NCI-H1694 treated with DMSO at 0.1 percent for 48 hours (cell line): ENCODE data around the gene DYNLT2B.
"Not testable (repeated sequence)": the region's sequence is repeated elsewhere in the genome, so short reads cannot be mapped to it uniquely, and the experiment has no call there.

Experiments
- DNase-seq: peaks from one replicate; lab custom pipeline; 2025; lab: John Stamatoyannopoulos, UW

The DYNLT2B gene

GRCh38 chr3:196317687-196318467 lies at the start of gene DYNLT2B:
Gene DYNLT2B (minus strand): TSS chr3:196318240. CDS start chr3:196318152, 88 bp downstream.
- peak; percentile 85 for DNase-seq

- no peak for DNase-seq
These were observed 47.7 kb upstream of the DYNLT2B start for GRCh38 chr3:196365736-196366135.

GRCh38 chr3:196360586-196360985 lies 42.5 kb upstream of the DYNLT2B start:
- no peak for DNase-seq

GRCh38 chr3:196358540-196358939 lies 40.5 kb upstream of the DYNLT2B start:
- not testable (repeated sequence) for DNase-seq

GRCh38 chr3:196357905-196358304 lies 39.9 kb upstream of the DYNLT2B start:
- no peak for DNase-seq

GRCh38 chr3:196356556-196356955 lies 38.5 kb upstream of the DYNLT2B start:
- DNase-seq, result no peak

- DNase-seq, result no peak
These were observed 37.6 kb upstream of the DYNLT2B start for GRCh38 chr3:196355668-196356067.

GRCh38 chr3:196354132-196354531 lies 36.1 kb upstream of the DYNLT2B start:
- no peak for DNase-seq

GRCh38 chr3:196351541-196351940 lies 33.5 kb upstream of the DYNLT2B start:
- no peak for DNase-seq

GRCh38 chr3:196350067-196350466 lies 32.0 kb upstream of the DYNLT2B start:
- no peak for DNase-seq

- no peak for DNase-seq
These were observed 30.7 kb upstream of the DYNLT2B start for GRCh38 chr3:196348698-196349097.

GRCh38 chr3:196344663-196345062 lies 26.6 kb upstream of the DYNLT2B start:
- no peak for DNase-seq

- DNase-seq, result not testable (repeated sequence)
These were observed 25.9 kb upstream of the DYNLT2B start for GRCh38 chr3:196343917-196344316.

- no peak for DNase-seq
These were observed 23.1 kb upstream of the DYNLT2B start for GRCh38 chr3:196341137-196341536.

- DNase-seq, result no peak
These were observed 22.4 kb upstream of the DYNLT2B start for GRCh38 chr3:196340466-196340865.

- no peak for DNase-seq
These were observed 21.6 kb upstream of the DYNLT2B start for GRCh38 chr3:196339493-196340254.

- no peak for DNase-seq
These were observed 21.0 kb upstream of the DYNLT2B start for GRCh38 chr3:196339044-196339443.

- DNase-seq, result peak; percentile 6
These were observed 18.5 kb upstream of the DYNLT2B start for GRCh38 chr3:196336319-196337145.

- no peak for DNase-seq
These were observed 17.5 kb upstream of the DYNLT2B start for GRCh38 chr3:196335503-196335948.

- no peak for DNase-seq
These were observed 16.9 kb upstream of the DYNLT2B start for GRCh38 chr3:196334982-196335381.

- no peak for DNase-seq
These were observed 14.1 kb upstream of the DYNLT2B start for GRCh38 chr3:196332168-196332567.

GRCh38 chr3:196327405-196327804 lies 9.4 kb upstream of the DYNLT2B start:
- DNase-seq, result no peak
